ENCODE data around the gene EIF2B5. TPM values are rescaled to one million over a fixed set of nuclear protein-coding genes. Genes with fewer than 3 reads are reported as not detected.
A peak's percentile ranks its signal among the peaks of the same experiment; 100 is the strongest.

EIF2B5 gene
- total and polyA plus RNA-seq, 2 of the 13 experiments (the other 11 are each of a cell fraction or from before 2014, with no cell fraction given) = 38.4 to 60.2 TPM

DNA sequence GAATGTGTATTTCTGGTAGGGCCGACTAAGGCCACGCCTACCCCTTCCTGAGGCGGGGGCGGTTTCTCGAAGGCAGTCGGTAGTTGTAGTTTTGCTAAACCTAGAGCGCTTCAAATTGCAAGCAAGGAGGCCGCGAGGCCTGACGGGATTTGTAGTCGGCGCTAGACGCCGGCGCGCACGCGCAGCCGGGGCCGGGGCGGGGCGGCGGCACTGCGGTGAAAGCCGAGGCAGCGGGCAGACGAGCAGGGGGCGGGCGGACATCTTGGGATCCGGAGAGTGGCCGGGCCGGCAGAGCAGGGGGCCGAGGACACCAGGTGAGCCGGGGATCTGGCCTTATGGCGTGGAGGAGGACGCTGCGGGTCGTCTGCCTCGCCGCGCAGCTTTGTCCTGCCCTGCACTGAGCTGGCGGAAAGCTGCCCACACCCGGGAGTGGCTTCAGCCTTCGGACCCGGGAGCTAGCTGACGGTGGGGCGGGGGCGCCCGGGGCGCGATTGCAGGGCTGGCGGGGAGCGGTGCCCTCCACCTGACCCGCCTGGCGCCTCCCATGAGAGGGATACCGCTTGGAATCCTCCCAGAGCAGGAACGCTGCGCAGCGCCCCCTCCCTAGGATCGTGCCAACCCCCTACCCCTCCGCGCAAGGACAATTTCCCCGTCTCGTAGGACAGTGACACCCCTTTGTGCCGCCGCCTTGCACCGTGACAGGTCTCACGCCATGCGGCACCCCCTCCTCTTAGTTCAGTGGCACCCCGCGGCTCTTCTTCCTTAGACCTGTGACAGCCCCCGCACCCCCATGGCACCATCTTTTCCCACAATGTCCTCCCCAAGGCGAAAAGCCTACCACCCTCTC is 39.7 kb downstream of the EIF2B5 start, which contains the start of gene AP2M1 (continued):
- TF ChIP-seq, protein P1, sequence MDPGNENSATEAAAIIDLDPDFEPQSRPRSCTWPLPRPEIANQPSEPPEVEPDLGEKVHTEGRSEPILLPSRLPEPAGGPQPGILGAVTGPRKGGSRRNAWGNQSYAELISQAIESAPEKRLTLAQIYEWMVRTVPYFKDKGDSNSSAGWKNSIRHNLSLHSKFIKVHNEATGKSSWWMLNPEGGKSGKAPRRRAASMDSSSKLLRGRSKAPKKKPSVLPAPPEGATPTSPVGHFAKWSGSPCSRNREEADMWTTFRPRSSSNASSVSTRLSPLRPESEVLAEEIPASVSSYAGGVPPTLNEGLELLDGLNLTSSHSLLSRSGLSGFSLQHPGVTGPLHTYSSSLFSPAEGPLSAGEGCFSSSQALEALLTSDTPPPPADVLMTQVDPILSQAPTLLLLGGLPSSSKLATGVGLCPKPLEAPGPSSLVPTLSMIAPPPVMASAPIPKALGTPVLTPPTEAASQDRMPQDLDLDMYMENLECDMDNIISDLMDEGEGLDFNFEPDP (CRISPR knock-in tag; conservative IDR thresholded peaks at IDR 0.05) = no peak
- TF ChIP-seq, protein P2, sequence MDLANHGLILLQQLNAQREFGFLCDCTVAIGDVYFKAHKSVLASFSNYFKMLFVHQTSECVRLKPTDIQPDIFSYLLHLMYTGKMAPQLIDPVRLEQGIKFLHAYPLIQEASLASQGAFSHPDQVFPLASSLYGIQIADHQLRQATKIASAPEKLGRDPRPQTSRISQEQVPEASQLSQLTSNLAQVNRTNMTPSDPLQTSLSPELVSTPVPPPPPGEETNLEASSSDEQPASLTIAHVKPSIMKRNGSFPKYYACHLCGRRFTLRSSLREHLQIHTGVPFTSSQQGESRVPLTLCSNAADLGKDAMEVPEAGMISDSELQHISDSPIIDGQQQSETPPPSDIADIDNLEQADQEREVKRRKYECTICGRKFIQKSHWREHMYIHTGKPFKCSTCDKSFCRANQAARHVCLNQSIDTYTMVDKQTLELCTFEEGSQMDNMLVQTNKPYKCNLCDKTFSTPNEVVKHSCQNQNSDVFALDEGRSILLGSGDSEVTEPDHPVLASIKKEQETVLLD (CRISPR knock-in tag; IDR thresholded peaks at IDR 0.05; ENCODE audit: low read depth) = no peak; the same call in 1 of the 2 replicates
- TF ChIP-seq EEA1 (CRISPR knock-in tag; IDR thresholded peaks at IDR 0.05; ENCODE audit: borderline replicate concordance) (no peak), DNMT1 (CRISPR knock-in tag; IDR thresholded peaks at IDR 0.05) (no peak), ZFYVE20 (CRISPR knock-in tag; IDR thresholded peaks at IDR 0.05; ENCODE audit: borderline replicate concordance, low read depth) (no peak), GZF1 (CRISPR knock-in tag; IDR thresholded peaks at IDR 0.05) (no peak), ZNF616 (CRISPR knock-in tag; IDR thresholded peaks at IDR 0.05; ENCODE audit: low read depth) (0 out of 2 replicates have a peak, but pooled peaks have one; percentile 66), NFKB2 (CRISPR knock-in tag; IDR thresholded peaks at IDR 0.05; ENCODE audit: borderline replicate concordance) (peak; percentile 72; the same call in 1 of the 2 replicates), ZNF264 (CRISPR knock-in tag; IDR thresholded peaks at IDR 0.05) (no peak)
- TF ChIP-seq, protein P3, sequence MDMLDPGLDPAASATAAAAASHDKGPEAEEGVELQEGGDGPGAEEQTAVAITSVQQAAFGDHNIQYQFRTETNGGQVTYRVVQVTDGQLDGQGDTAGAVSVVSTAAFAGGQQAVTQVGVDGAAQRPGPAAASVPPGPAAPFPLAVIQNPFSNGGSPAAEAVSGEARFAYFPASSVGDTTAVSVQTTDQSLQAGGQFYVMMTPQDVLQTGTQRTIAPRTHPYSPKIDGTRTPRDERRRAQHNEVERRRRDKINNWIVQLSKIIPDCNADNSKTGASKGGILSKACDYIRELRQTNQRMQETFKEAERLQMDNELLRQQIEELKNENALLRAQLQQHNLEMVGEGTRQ (IDR thresholded peaks at IDR 0.05; ENCODE audit: low read depth, low read length) = no peak
- TF ChIP-seq, protein P3 (CRISPR knock-in tag; IDR thresholded peaks at IDR 0.05; ENCODE audit: borderline replicate concordance) = 0 out of 2 replicates have a peak, but pooled peaks have one; percentile 21
- TF ChIP-seq, protein P4, sequence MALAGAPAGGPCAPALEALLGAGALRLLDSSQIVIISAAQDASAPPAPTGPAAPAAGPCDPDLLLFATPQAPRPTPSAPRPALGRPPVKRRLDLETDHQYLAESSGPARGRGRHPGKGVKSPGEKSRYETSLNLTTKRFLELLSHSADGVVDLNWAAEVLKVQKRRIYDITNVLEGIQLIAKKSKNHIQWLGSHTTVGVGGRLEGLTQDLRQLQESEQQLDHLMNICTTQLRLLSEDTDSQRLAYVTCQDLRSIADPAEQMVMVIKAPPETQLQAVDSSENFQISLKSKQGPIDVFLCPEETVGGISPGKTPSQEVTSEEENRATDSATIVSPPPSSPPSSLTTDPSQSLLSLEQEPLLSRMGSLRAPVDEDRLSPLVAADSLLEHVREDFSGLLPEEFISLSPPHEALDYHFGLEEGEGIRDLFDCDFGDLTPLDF (CRISPR knock-in tag; IDR thresholded peaks at IDR 0.05) = no peak; the same call in 1 of the 2 replicates
- TF ChIP-seq, protein P5, sequence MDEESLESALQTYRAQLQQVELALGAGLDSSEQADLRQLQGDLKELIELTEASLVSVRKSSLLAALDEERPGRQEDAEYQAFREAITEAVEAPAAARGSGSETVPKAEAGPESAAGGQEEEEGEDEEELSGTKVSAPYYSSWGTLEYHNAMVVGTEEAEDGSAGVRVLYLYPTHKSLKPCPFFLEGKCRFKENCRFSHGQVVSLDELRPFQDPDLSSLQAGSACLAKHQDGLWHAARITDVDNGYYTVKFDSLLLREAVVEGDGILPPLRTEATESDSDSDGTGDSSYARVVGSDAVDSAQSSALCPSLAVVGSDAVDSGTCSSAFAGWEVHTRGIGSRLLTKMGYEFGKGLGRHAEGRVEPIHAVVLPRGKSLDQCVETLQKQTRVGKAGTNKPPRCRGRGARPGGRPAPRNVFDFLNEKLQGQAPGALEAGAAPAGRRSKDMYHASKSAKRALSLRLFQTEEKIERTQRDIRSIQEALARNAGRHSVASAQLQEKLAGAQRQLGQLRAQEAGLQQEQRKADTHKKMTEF (CRISPR knock-in tag; IDR thresholded peaks at IDR 0.05) = no peak; the same call in 1 of the 2 replicates
- TF ChIP-seq, protein P6, sequence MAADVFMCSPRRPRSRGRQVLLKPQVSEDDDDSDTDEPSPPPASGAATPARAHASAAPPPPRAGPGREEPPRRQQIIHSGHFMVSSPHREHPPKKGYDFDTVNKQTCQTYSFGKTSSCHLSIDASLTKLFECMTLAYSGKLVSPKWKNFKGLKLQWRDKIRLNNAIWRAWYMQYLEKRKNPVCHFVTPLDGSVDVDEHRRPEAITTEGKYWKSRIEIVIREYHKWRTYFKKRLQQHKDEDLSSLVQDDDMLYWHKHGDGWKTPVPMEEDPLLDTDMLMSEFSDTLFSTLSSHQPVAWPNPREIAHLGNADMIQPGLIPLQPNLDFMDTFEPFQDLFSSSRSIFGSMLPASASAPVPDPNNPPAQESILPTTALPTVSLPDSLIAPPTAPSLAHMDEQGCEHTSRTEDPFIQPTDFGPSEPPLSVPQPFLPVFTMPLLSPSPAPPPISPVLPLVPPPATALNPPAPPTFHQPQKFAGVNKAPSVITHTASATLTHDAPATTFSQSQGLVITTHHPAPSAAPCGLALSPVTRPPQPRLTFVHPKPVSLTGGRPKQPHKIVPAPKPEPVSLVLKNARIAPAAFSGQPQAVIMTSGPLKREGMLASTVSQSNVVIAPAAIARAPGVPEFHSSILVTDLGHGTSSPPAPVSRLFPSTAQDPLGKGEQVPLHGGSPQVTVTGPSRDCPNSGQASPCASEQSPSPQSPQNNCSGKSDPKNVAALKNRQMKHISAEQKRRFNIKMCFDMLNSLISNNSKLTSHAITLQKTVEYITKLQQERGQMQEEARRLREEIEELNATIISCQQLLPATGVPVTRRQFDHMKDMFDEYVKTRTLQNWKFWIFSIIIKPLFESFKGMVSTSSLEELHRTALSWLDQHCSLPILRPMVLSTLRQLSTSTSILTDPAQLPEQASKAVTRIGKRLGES (CRISPR knock-in tag; IDR thresholded peaks at IDR 0.05; ENCODE audit: borderline replicate concordance) = no peak
- TF ChIP-seq, protein P7, sequence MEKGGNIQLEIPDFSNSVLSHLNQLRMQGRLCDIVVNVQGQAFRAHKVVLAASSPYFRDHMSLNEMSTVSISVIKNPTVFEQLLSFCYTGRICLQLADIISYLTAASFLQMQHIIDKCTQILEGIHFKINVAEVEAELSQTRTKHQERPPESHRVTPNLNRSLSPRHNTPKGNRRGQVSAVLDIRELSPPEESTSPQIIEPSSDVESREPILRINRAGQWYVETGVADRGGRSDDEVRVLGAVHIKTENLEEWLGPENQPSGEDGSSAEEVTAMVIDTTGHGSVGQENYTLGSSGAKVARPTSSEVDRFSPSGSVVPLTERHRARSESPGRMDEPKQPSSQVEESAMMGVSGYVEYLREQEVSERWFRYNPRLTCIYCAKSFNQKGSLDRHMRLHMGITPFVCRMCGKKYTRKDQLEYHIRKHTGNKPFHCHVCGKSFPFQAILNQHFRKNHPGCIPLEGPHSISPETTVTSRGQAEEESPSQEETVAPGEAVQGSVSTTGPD (CRISPR knock-in tag; IDR thresholded peaks at IDR 0.05) = no peak
